MCF 10A (cell line): ENCODE results near the gene IFRD2. TPM values are rescaled to one million over a fixed set of nuclear protein-coding genes. Genes with fewer than 3 reads are reported as not detected.
A peak's percentile ranks its signal among the peaks of the same experiment; 100 is the strongest.

Source experiments
- BruUV-seq: library from RNA; stranded (reverse); fragments of 400-500 nt; replicated peaks from 2 replicates; lab custom pipeline; 2021; lab: Mats Ljungman, UMichigan
- CTCF ChIA-PET: fragments of 300-600 bp; sonication (Branson Sonifier 250); formaldehyde crosslinking; extraction: SDS; loops from one replicate; lab custom pipeline; 2021; ENCODE audit warnings: antibody characterized with exemption, inconsistent platforms; lab: Yijun Ruan, JAX
- POLR2A ChIA-PET: fragments of 300-600, 350-650 bp; sonication (Branson Sonifier 250); formaldehyde crosslinking; extraction: SDS; loops from one replicate; lab custom pipeline; 2020; ENCODE audit warnings: antibody characterized with exemption, inconsistent platforms; lab: Yijun Ruan, JAX
- DNase-seq: peaks from one replicate; pipeline ENCODE4 v3.0.0-alpha.2; 2018; ENCODE audit not compliant: unreplicated experiment
- H3K27ac Mint-ChIP-seq: one replicate; pipeline ENCODE4 v1.8.0; 2022; ENCODE audit warnings: mild to moderate bottlenecking, low read depth, mixed read lengths; ENCODE audit not compliant: unreplicated experiment
- H3K27me3 Mint-ChIP-seq: one replicate; pipeline ENCODE4 v1.8.0; 2022; ENCODE audit warnings: mixed read lengths; ENCODE audit not compliant: insufficient read depth, unreplicated experiment
- H3K36me3 Mint-ChIP-seq: one replicate; pipeline ENCODE4 v1.8.0; 2022; ENCODE audit warnings: mild to moderate bottlenecking, moderate library complexity, mixed read lengths; ENCODE audit not compliant: insufficient read depth, unreplicated experiment
- H3K4me1 Mint-ChIP-seq: one replicate; pipeline ENCODE4 v1.8.0; 2022; ENCODE audit warnings: mixed read lengths; ENCODE audit not compliant: insufficient read depth, unreplicated experiment
- H3K4me3 Mint-ChIP-seq: one replicate; pipeline ENCODE4 v1.8.0; 2022; ENCODE audit warnings: mild to moderate bottlenecking, moderate library complexity, mixed read lengths; ENCODE audit not compliant: unreplicated experiment
- H3K9me3 Mint-ChIP-seq: one replicate; pipeline ENCODE4 v1.8.0; 2022; ENCODE audit warnings: mixed read lengths; ENCODE audit not compliant: unreplicated experiment
- intact Hi-C: fragments of 100-400 bp; cut with micrococcal nuclease; formaldehyde crosslinking; loops from 2 replicates; pipeline ENCODE4 v1.14.1; 2022
- total RNA-seq: library from RNA; stranded (reverse); gene quantifications from 2 replicates; pipeline ENCODE4 v1.2.3, GENCODE V29; 2022
- TF ChIP-seq, protein P1 (sequence below): fragments of 200-600 bp; IDR thresholded peaks from one replicate; pipeline ENCODE4 v1.8.0; 2022; ENCODE audit warnings: antibody characterized with exemption, mild to moderate bottlenecking; ENCODE audit not compliant: unreplicated experiment

The IFRD2 gene
- total RNA-seq, 1 experiment from 2014 or later = 182 TPM

DNA sequence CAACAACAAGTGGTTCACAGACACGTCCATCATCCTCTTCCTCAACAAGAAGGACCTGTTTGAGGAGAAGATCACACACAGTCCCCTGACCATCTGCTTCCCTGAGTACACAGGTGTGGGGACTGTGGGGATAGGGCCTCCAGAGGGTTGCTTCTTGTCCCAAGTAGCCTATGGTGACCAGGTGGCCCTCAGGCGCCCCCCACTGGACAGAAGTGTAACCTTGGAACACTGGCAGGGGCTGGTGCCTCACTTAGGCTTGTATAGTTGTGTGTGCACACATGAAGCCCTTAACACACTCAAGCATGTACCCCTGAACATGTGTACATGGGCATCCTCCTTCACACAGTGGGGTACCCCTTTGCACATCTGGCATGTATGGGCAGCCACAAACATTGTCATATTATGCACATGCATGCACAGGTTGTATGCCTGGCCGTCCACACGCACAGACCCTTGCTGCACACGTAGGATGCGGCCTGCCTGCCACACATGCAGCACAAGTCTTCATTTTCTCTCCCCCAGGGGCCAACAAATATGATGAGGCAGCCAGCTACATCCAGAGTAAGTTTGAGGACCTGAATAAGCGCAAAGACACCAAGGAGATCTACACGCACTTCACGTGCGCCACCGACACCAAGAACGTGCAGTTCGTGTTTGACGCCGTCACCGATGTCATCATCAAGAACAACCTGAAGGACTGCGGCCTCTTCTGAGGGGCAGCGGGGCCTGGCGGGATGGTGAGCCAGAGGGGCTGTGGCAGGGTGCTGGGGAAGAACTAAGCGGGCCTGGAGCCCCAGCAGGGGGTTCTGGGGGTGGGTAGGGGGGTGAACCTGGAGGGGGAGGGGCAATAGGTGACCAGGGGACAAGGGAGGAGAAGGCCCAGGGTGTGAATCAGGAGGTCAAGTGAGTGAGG, 35.0 kb downstream of the IFRD2 start:
- ChIA-PET CTCF (interaction anchor here (0.8 to 7.2 kb wide), 9 partner anchors 8 to 137 kb away, joined by 3 to 70 read pairs (median 5); partner anchors contain the start of genes GNAI2 and GNAT1), POLR2A (interaction anchor here (1.4 kb wide), 1 partner anchor 29 kb away, joined by 3 read pairs; no protein-coding TSS in a partner anchor)
- Mint-ChIP-seq H3K4me1 (peaks cover 5% of the 10 kb centered on the region), H3K27ac (no peak overlapping the region), H3K9me3 (no peaks in the 10 kb centered on the region), H3K4me3 (no peak overlapping the region), H3K36me3 (peaks cover 28% of the 10 kb centered on the region), H3K27me3 (no peaks in the 10 kb centered on the region)
- intact Hi-C loops = loop anchor here (1.0 kb wide), 1 partner anchor 30 kb away; no protein-coding TSS in a partner anchor
- DNase-seq = peak; percentile 67
- TF ChIP-seq, protein P1, sequence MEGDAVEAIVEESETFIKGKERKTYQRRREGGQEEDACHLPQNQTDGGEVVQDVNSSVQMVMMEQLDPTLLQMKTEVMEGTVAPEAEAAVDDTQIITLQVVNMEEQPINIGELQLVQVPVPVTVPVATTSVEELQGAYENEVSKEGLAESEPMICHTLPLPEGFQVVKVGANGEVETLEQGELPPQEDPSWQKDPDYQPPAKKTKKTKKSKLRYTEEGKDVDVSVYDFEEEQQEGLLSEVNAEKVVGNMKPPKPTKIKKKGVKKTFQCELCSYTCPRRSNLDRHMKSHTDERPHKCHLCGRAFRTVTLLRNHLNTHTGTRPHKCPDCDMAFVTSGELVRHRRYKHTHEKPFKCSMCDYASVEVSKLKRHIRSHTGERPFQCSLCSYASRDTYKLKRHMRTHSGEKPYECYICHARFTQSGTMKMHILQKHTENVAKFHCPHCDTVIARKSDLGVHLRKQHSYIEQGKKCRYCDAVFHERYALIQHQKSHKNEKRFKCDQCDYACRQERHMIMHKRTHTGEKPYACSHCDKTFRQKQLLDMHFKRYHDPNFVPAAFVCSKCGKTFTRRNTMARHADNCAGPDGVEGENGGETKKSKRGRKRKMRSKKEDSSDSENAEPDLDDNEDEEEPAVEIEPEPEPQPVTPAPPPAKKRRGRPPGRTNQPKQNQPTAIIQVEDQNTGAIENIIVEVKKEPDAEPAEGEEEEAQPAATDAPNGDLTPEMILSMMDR = peak; percentile 64
- no TSS peak for BruUV-seq

DNA sequence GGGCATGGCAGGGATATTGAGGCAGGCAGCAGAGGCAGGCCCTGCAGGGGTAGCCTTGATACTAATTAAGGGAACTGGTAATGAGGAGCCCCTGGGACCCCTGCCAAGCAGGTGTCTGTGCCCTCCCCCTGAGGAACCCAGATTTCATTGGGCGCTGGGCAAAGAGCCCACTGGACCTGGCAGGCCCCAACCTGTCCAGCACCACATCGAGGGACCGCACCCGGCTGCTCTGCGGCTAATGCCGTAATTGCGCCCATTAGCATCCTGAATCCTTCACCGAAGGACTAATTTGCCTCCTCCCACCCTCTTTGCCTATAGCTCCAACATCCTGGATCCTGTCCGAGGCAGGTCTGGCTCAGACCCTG, 37.0 kb downstream of the IFRD2 start:
- DNase-seq = peak; percentile 68
- H3K4me3 Mint-ChIP-seq = no peak overlapping the region
- H3K4me1 Mint-ChIP-seq = peaks cover 16% of the 10 kb centered on the region
- peaks cover 40% of the 10 kb centered on the region for H3K36me3 Mint-ChIP-seq
- TF ChIP-seq, protein P1 = no peak
- intact Hi-C loops = no loop called here
- peak overlapping the region; percentile 84 for H3K27ac Mint-ChIP-seq
- no peaks in the 10 kb centered on the region for H3K9me3 Mint-ChIP-seq
- H3K27me3 Mint-ChIP-seq = no peaks in the 10 kb centered on the region
- POLR2A ChIA-PET = interaction anchor here (1.0 kb wide), 1 partner anchor 17 kb away, joined by 3 read pairs; no protein-coding TSS in a partner anchor
- CTCF ChIA-PET = interaction anchor here (1.2 to 7.2 kb wide), 5 partner anchors 9 to 140 kb away, joined by 3 to 70 read pairs (median 9); no protein-coding TSS in a partner anchor
- no TSS peak for BruUV-seq

DNA sequence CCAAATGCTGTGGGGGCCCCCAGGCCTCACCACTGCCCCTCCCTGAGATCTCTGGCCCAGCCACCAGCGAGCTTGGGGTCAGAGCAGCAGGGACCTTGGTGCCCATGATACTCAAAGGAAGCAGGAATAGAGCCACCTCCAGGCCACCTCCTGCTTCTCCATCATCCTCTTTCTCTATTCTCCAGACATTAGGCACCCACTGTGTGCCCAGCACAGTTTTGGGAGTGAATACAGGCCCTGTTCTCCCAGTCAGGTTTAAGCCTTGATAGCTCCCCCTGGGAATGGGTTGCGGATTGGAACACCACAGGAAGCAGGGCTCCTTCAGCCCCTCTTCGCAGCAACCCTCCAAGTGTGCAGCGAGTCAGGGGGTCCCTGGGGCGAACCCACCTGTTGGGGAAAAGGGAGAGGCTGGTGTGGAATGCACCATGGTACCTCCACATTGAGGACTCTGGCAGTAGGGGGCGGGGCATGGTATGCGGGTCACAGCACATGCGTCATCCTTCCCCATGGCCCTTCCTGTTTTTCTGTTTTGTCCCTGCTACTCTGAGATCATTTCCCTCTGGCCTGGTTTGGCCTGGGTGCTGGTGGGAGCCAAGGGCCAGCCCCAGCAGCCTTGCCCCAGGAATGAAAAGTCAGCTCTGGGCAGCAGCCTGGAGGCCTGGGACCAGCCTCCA, 37.5 kb downstream of the IFRD2 start:
- POLR2A ChIA-PET = interaction anchor here (1.0 kb wide), 1 partner anchor 16 kb away, joined by 3 read pairs; no protein-coding TSS in a partner anchor

More for the DNA sequence above, 37.5 kb downstream of the IFRD2 start:
- peak; percentile 64 for DNase-seq
- Mint-ChIP-seq H3K27ac (peak overlapping the region; percentile 84), H3K4me1 (peaks cover 22% of the 10 kb centered on the region), H3K4me3 (no peak overlapping the region), H3K36me3 (peaks cover 39% of the 10 kb centered on the region), H3K27me3 (no peaks in the 10 kb centered on the region), H3K9me3 (no peaks in the 10 kb centered on the region)
- BruUV-seq = no TSS peak
- CTCF ChIA-PET = interaction anchor here (1.7 to 7.2 kb wide), 5 partner anchors 8 to 139 kb away, joined by 3 to 70 read pairs (median 9); no protein-coding TSS in a partner anchor
- TF ChIP-seq, protein P1 = no peak
- intact Hi-C loops = no loop called here
